Caco-2 (cell line): ENCODE data around the gene SH3YL1. TPM values are rescaled to one million over a fixed set of nuclear protein-coding genes. Genes with fewer than 3 reads are reported as not detected.

Source experiments
- BruUV-seq: library from RNA; stranded (reverse); fragments of 400-500 nt; replicated peaks from 2 replicates; lab custom pipeline; 2021; lab: Mats Ljungman, UMichigan
- CTCF ChIA-PET: fragments of 300-600 bp; sonication (Branson Sonifier 250); formaldehyde crosslinking; loops from one replicate; lab custom pipeline; 2022; ENCODE audit warnings: antibody characterized with exemption; lab: Charles Lee
- POLR2A ChIA-PET: fragments of 300-600 bp; sonication (Branson Sonifier 250); formaldehyde crosslinking; loops from one replicate; lab custom pipeline; 2022; ENCODE audit warnings: antibody characterized with exemption; lab: Charles Lee
- DNase-seq, 2 experiments: peaks; one replicate each; pipeline versions ENCODE4 v3.0.0 to v3.0.0-alpha.2; 2020 to 2022
- H3K27me3 ChIP-seq: replicated peaks from 2 replicates; pipeline ENCODE4 v1.6.0; 2011; ENCODE audit warnings: low read length; ENCODE audit not compliant: control insufficient read depth, insufficient read depth
- H3K36me3 ChIP-seq: 2 replicates; pipeline ENCODE4 v1.5.1; 2011; ENCODE audit warnings: low read length; ENCODE audit not compliant: control insufficient read depth, insufficient read depth
- H3K4me1 ChIP-seq: fragments of 250-450 bp; sonication (Bioruptor Pico); 2 replicates; pipeline ENCODE4 v1.5.1; 2020; ENCODE audit warnings: mild to moderate bottlenecking
- H3K4me3 ChIP-seq: 2 replicates; pipeline ENCODE4 v1.5.1; 2011; ENCODE audit warnings: low read depth, mild to moderate bottlenecking, control low read depth, low read length
- H3K9me3 ChIP-seq: fragments of 250-450 bp; sonication (Bioruptor Pico); 2 replicates; pipeline ENCODE4 v1.5.1; 2020; ENCODE audit warnings: mild to moderate bottlenecking, moderate library complexity
- H3K27ac Mint-ChIP-seq: one replicate; pipeline ENCODE4 v1.8.0; 2022; ENCODE audit warnings: mixed read lengths; ENCODE audit not compliant: unreplicated experiment
- H3K27me3 Mint-ChIP-seq: one replicate; pipeline ENCODE4 v1.8.0; 2022; ENCODE audit warnings: mixed read lengths; ENCODE audit not compliant: insufficient read depth, unreplicated experiment
- H3K36me3 Mint-ChIP-seq: one replicate; pipeline ENCODE4 v1.8.0; 2022; ENCODE audit warnings: mild to moderate bottlenecking, mixed read lengths; ENCODE audit not compliant: insufficient read depth, unreplicated experiment
- H3K4me1 Mint-ChIP-seq: one replicate; pipeline ENCODE4 v1.8.0; 2022; ENCODE audit warnings: low read depth, mixed read lengths; ENCODE audit not compliant: unreplicated experiment
- H3K4me3 Mint-ChIP-seq: one replicate; pipeline ENCODE4 v1.8.0; 2022; ENCODE audit warnings: mild to moderate bottlenecking, moderate library complexity, mixed read lengths; ENCODE audit not compliant: unreplicated experiment
- H3K9me3 Mint-ChIP-seq: one replicate; pipeline ENCODE4 v1.8.0; 2022; ENCODE audit warnings: mixed read lengths; ENCODE audit not compliant: unreplicated experiment
- intact Hi-C: fragments of 100-400 bp; cut with micrococcal nuclease; formaldehyde crosslinking; loops from one replicate; pipeline ENCODE4 v1.10.0; 2022; ENCODE audit not compliant: unreplicated experiment
- total RNA-seq: library from RNA; stranded (reverse); gene quantifications from 2 replicates; pipeline ENCODE4 v1.2.3, GENCODE V29; 2022
- TF ChIP-seq, protein P1 (sequence below), 2 experiments: fragments of 200-600 bp in 1 of 2; IDR thresholded peaks; 1 replicate in 1 of 2; 2 replicates in 1 of 2; pipeline versions ENCODE4 v1.5.1 to v1.8.0; 2011 to 2022; ENCODE audit warnings: antibody characterized with exemption in 1 of 2, control low read depth in 1 of 2, inconsistent platforms in 1 of 2, low read depth in 1 of 2, low read length in 1 of 2, mild to moderate bottlenecking in 1 of 2, moderate library complexity in 1 of 2; ENCODE audit not compliant: insufficient read depth in 1 of 2, severe bottlenecking in 1 of 2, unreplicated experiment in 1 of 2

Gene SH3YL1
- total RNA-seq, 1 experiment from 2014 or later, result 76.0 TPM

DNA sequence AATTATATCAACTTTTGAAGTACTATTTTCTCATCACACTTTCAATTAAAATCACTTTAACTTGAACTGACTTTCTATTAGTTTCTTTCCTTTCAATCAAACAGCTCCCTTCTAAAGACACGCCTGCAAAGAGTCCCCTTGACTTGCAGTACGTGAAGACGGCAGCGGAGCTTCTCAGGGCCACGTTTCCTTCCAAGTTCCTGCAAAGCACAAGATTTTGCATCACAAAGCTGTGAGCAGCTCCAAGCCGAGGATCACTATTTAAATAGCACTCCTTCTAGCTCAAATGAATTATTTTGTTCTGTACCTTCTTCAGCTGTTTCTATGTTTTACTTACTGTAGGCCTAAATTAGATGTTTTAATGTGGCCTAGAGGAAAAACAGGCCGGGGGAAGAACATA lies 30.8 kb downstream of the SH3YL1 start:
- no peak overlapping the region for H3K4me3 Mint-ChIP-seq
- H3K9me3 Mint-ChIP-seq, result no peaks in the 10 kb centered on the region
- peaks cover 9% of the 10 kb centered on the region for H3K4me1 Mint-ChIP-seq
- no peaks in the 10 kb centered on the region for H3K27me3 Mint-ChIP-seq
- peaks cover 5% of the 10 kb centered on the region; the same call in 1 of the 2 replicates for H3K4me1 ChIP-seq
- TF ChIP-seq, protein P1, sequence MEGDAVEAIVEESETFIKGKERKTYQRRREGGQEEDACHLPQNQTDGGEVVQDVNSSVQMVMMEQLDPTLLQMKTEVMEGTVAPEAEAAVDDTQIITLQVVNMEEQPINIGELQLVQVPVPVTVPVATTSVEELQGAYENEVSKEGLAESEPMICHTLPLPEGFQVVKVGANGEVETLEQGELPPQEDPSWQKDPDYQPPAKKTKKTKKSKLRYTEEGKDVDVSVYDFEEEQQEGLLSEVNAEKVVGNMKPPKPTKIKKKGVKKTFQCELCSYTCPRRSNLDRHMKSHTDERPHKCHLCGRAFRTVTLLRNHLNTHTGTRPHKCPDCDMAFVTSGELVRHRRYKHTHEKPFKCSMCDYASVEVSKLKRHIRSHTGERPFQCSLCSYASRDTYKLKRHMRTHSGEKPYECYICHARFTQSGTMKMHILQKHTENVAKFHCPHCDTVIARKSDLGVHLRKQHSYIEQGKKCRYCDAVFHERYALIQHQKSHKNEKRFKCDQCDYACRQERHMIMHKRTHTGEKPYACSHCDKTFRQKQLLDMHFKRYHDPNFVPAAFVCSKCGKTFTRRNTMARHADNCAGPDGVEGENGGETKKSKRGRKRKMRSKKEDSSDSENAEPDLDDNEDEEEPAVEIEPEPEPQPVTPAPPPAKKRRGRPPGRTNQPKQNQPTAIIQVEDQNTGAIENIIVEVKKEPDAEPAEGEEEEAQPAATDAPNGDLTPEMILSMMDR (IDR thresholded peaks at IDR 0.05; ENCODE audit: insufficient read depth in 1 of 2, low read depth in 1 of 2, low read length in 1 of 2, severe bottlenecking in 1 of 2, unreplicated experiment in 1 of 2), result no peak
- H3K9me3 ChIP-seq, result no peaks in the 10 kb centered on the region
- H3K27ac Mint-ChIP-seq, result no peak overlapping the region
- peaks cover 13% of the 10 kb centered on the region for H3K36me3 Mint-ChIP-seq
- H3K36me3 ChIP-seq, result no peaks in the 10 kb centered on the region; the same call in 1 of the 2 replicates
- POLR2A ChIA-PET, result no interaction called here
- CTCF ChIA-PET, result no interaction called here
- no peaks in the 10 kb centered on the region for H3K27me3 ChIP-seq
- H3K4me3 ChIP-seq, result no peak overlapping the region
- intact Hi-C loops, result no loop called here
- no peak for DNase-seq
- BruUV-seq, result no TSS peak

DNA sequence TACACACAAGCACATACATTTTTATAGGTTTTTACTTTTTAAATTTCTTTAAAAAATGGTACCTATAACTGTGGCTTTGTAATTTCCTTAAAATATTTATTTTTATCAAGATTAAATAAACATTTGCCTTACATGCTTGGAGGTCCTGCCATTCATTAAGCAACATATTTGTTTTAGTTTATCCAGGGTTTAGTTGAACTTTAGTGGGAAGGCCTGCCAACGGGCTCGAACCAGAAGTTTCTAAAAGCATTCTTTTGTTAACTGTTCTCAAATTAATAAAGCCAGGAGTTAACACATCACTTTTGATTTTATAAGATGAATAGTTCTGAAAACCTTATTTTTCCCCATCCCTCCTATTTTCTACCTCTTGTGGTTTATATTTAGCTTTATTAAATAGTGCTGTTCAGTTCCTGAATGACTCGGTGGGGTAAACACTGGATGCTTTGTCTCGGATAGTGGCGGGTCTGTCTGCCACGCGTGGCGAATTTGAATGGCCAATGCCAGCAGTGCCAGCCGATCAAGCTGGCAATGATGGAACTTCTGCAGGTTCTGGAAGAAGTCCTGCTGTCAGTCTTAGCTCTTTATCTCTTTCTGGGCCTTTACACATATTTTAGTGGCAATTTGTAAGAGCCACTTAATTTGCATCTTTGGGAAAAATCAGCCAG lies 32.2 kb downstream of the SH3YL1 start:
- H3K9me3 Mint-ChIP-seq, result no peaks in the 10 kb centered on the region
- CTCF ChIA-PET, result no interaction called here
- H3K27ac Mint-ChIP-seq, result no peak overlapping the region
- Histone ChIP-seq H3K4me3 (no peak overlapping the region), H3K36me3 (no peaks in the 10 kb centered on the region; the same call in 1 of the 2 replicates), H3K4me1 (peaks cover 8% of the 10 kb centered on the region; the same call in 1 of the 2 replicates), H3K9me3 (no peaks in the 10 kb centered on the region), H3K27me3 (no peaks in the 10 kb centered on the region)
- BruUV-seq, result no TSS peak
- POLR2A ChIA-PET, result no interaction called here
- intact Hi-C loops, result no loop called here
- TF ChIP-seq, protein P1 (IDR thresholded peaks at IDR 0.05; ENCODE audit: insufficient read depth in 1 of 2, low read depth in 1 of 2, low read length in 1 of 2, severe bottlenecking in 1 of 2, unreplicated experiment in 1 of 2), result no peak
- no peak overlapping the region for H3K4me3 Mint-ChIP-seq
- H3K27me3 Mint-ChIP-seq, result no peaks in the 10 kb centered on the region
- no peak for DNase-seq
- H3K36me3 Mint-ChIP-seq, result peaks cover 18% of the 10 kb centered on the region
- H3K4me1 Mint-ChIP-seq, result peaks cover 13% of the 10 kb centered on the region

DNA sequence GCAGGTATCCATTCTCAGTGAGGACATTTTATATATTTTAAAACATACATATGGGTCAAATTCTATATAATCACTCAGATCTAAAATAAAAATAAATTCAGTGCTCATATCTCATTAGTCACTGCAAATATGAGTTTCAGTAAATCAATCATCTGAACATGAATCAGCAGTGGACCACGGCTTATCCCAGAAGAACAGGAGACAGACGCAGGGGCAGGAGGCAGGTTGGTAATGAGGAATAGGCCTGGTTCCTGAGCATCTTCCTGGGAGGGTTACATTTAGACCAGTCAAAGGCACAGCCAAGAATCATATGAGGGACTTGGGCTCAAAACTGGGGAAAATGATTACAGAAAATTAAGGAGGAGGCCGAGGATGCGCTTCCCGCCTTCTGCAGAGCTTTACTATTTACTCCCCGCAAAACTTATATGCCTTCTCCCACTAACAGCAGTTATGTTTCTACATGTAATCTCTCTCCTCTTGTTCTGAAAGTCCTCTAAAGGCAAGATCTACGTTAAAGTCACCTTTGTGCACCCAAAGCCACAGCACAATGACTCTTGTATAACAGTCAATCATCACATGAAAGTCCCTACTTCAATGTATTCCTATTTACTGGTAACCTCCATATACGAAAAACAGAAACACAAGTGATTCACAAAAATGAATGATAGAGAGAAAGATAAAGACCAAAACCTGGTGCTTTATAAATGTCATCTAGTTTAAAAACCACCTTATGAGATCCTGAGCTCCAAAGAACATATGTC lies 35.1 kb downstream of the SH3YL1 start:
- intact Hi-C loops, result no loop called here

More for the DNA sequence above, 35.1 kb downstream of the SH3YL1 start:
- no peak overlapping the region for H3K4me3 Mint-ChIP-seq
- H3K36me3 Mint-ChIP-seq, result peaks cover 18% of the 10 kb centered on the region
- no peak overlapping the region for H3K27ac Mint-ChIP-seq
- peaks cover 8% of the 10 kb centered on the region; the same call in 1 of the 2 replicates for H3K4me1 ChIP-seq
- no peaks in the 10 kb centered on the region for H3K27me3 Mint-ChIP-seq
- H3K9me3 Mint-ChIP-seq, result no peaks in the 10 kb centered on the region
- no peak overlapping the region for H3K4me3 ChIP-seq
- CTCF ChIA-PET, result no interaction called here
- BruUV-seq, result no TSS peak
- POLR2A ChIA-PET, result no interaction called here
- no peaks in the 10 kb centered on the region for H3K9me3 ChIP-seq
- TF ChIP-seq, protein P1 (IDR thresholded peaks at IDR 0.05; ENCODE audit: insufficient read depth in 1 of 2, low read depth in 1 of 2, low read length in 1 of 2, severe bottlenecking in 1 of 2, unreplicated experiment in 1 of 2), result no peak
- peaks cover 1% of the 10 kb centered on the region; the same call in 1 of the 2 replicates for H3K36me3 ChIP-seq
- no peaks in the 10 kb centered on the region for H3K27me3 ChIP-seq
- peaks cover 13% of the 10 kb centered on the region for H3K4me1 Mint-ChIP-seq
- no peak for DNase-seq
